22Rv1 (cell line): ENCODE data around the gene ESRRG.
"Not testable (repeated sequence)": the region's sequence is repeated elsewhere in the genome, so short reads cannot be mapped to it uniquely, and the experiment has no call there.

ENCODE experiments used
- H3K27ac ChIP-seq: fragments of 450-650 bp; 2 replicates; pipeline ENCODE4 v1.5.1; 2017
- ZFX ChIP-seq: fragments of 450-650 bp; IDR thresholded peaks from 2 replicates; pipeline ENCODE4 v1.6.1; 2017; ENCODE audit warnings: antibody characterized with exemption, borderline replicate concordance
- TF ChIP-seq, protein P1 (sequence below): fragments of 450-650 bp; IDR thresholded peaks from 2 replicates; pipeline ENCODE4 v1.5.1; 2017; ENCODE audit warnings: mild to moderate bottlenecking

Gene ESRRG

GRCh38 chr1:216532251-216532798 lies 190.9 kb downstream of the ESRRG start:
- TF ChIP-seq ZFX = no peak
- TF ChIP-seq, protein P1, sequence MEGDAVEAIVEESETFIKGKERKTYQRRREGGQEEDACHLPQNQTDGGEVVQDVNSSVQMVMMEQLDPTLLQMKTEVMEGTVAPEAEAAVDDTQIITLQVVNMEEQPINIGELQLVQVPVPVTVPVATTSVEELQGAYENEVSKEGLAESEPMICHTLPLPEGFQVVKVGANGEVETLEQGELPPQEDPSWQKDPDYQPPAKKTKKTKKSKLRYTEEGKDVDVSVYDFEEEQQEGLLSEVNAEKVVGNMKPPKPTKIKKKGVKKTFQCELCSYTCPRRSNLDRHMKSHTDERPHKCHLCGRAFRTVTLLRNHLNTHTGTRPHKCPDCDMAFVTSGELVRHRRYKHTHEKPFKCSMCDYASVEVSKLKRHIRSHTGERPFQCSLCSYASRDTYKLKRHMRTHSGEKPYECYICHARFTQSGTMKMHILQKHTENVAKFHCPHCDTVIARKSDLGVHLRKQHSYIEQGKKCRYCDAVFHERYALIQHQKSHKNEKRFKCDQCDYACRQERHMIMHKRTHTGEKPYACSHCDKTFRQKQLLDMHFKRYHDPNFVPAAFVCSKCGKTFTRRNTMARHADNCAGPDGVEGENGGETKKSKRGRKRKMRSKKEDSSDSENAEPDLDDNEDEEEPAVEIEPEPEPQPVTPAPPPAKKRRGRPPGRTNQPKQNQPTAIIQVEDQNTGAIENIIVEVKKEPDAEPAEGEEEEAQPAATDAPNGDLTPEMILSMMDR = no peak
- no peak overlapping the region for H3K27ac ChIP-seq

DNA sequence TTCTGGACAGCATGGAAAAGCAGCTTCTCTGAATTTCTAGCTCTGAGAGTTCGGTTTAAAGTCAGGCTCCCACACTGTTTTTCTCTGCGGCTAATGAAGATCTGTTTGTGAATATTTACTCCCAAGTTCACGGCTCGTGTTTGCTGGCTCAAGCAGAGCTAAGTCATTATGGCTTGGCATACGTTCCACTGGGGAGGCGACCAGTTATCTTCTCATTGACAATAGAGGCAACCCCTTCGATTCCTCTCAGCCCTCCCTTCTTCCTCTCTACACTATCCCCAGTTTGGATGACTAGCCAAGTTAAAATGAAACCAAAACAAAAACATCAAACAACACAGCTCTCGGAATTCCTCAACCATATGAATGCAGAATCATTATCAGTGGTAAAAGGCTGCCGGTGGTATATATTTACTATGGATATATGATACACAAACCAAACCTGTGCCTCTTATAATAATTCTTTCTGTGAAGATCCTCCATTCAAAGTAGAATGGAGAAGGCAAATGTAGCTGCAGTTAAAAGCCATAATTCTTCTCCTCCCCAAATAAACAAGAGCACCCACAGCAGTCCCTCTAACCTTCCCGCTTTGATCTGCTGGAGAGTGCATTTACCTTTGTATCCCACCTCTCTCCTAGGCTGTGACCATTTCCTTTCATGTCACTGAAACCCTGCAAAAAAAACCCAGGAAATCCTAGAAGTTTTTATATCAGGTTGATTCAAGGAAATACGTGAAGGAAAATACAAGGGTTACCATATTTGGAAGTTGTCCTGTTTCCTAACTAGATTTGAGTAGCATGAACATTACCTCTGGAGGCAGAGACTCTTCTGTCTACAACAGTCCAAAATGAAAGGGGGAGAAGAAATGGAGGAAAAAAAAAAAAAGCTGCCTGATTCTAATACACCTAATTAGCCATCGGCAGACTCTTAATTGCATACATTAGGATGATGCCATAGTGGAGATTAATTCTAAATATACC lies 191.7 kb downstream of the ESRRG start:
- no peak for TF ChIP-seq ZFX
- TF ChIP-seq, protein P1 = no peak
- H3K27ac ChIP-seq = no peak overlapping the region

- H3K27ac ChIP-seq = not testable (repeated sequence)
These were observed 193.4 kb downstream of the ESRRG start for GRCh38 chr1:216529851-216530250.

GRCh38 chr1:216528816-216529215 lies 194.4 kb downstream of the ESRRG start:
- H3K27ac ChIP-seq = peak overlapping the region; percentile 48
- TF ChIP-seq ZFX = no peak
- TF ChIP-seq, protein P1 = no peak

- H3K27ac ChIP-seq = no peak overlapping the region
- TF ChIP-seq, protein P1 = no peak
- TF ChIP-seq ZFX = no peak
These were observed 199.6 kb downstream of the ESRRG start for GRCh38 chr1:216523449-216524190.

GRCh38 chr1:216523043-216523442 lies 200.2 kb downstream of the ESRRG start:
- H3K27ac ChIP-seq = no peak overlapping the region
- TF ChIP-seq ZFX = no peak
- TF ChIP-seq, protein P1 = no peak

- H3K27ac ChIP-seq = no peak overlapping the region
- TF ChIP-seq, protein P1 = no peak
- TF ChIP-seq ZFX = no peak
These were observed 201.8 kb downstream of the ESRRG start for GRCh38 chr1:216521477-216521876.
